Measurements from ENCODE around the gene DYNC1LI1. TPM values are rescaled to one million over a fixed set of nuclear protein-coding genes. Genes with fewer than 3 reads are reported as not detected.

The DYNC1LI1 gene
- total RNA-seq, 1 donor = 34.4 TPM

GRCh38 chr3:32511005-32511404, 59.7 kb downstream of the DYNC1LI1 start:
- no peak overlapping the region for H3K27ac ChIP-seq (ENCODE audit: low read depth, low read length)
- TF ChIP-seq CTCF (IDR thresholded peaks at IDR 0.05; ENCODE audit: extremely low read depth, low read depth, low read length) = no peak
- no peaks in the 10 kb centered on the region for H3K4me1 ChIP-seq (ENCODE audit: insufficient read depth, low read length)
- no peaks in the 10 kb centered on the region for H3K79me2 ChIP-seq (ENCODE audit: insufficient read depth, low read length)
- no peaks in the 10 kb centered on the region for H3K27me3 ChIP-seq (ENCODE audit: insufficient read depth, low read length)
- no peak overlapping the region for H3K4me2 ChIP-seq (ENCODE audit: insufficient read depth, low read length)
- H3K9me3 ChIP-seq (ENCODE audit: low read depth, low read length) = no peaks in the 10 kb centered on the region
- no peak for DNase-seq (ENCODE audit: insufficient read length, low spot score, missing footprints)
- H4K20me1 ChIP-seq (ENCODE audit: insufficient read depth, low read length) = no peaks in the 10 kb centered on the region
- H2AFZ ChIP-seq (ENCODE audit: low read length) = no peak overlapping the region
- no peaks in the 10 kb centered on the region for H3K36me3 ChIP-seq (ENCODE audit: insufficient read depth, low read length)
- no peak overlapping the region for H3K4me3 ChIP-seq (ENCODE audit: insufficient read depth, low read length)

- Histone ChIP-seq H3K36me3 (ENCODE audit: insufficient read depth, low read length) (no peaks in the 10 kb centered on the region), H4K20me1 (ENCODE audit: insufficient read depth, low read length) (no peaks in the 10 kb centered on the region), H3K27ac (ENCODE audit: low read depth, low read length) (no peak overlapping the region), H3K4me2 (ENCODE audit: insufficient read depth, low read length) (no peak overlapping the region), H3K27me3 (ENCODE audit: insufficient read depth, low read length) (no peaks in the 10 kb centered on the region), H2AFZ (ENCODE audit: low read length) (no peak overlapping the region), H3K9me3 (ENCODE audit: low read depth, low read length) (no peaks in the 10 kb centered on the region), H3K4me1 (ENCODE audit: insufficient read depth, low read length) (no peaks in the 10 kb centered on the region), H3K79me2 (ENCODE audit: insufficient read depth, low read length) (no peaks in the 10 kb centered on the region), H3K4me3 (ENCODE audit: insufficient read depth, low read length) (no peak overlapping the region)
- DNase-seq (ENCODE audit: insufficient read length, low spot score, missing footprints) = no peak
- TF ChIP-seq CTCF (IDR thresholded peaks at IDR 0.05; ENCODE audit: extremely low read depth, low read depth, low read length) = peak; percentile 75
Measured at GRCh38 chr3:32510075-32510724, 60.5 kb downstream of the DYNC1LI1 start.

- TF ChIP-seq CTCF (IDR thresholded peaks at IDR 0.05; ENCODE audit: extremely low read depth, low read depth, low read length) = no peak
- Histone ChIP-seq H3K4me2 (ENCODE audit: insufficient read depth, low read length) (no peak overlapping the region), H4K20me1 (ENCODE audit: insufficient read depth, low read length) (no peaks in the 10 kb centered on the region), H3K27ac (ENCODE audit: low read depth, low read length) (no peak overlapping the region), H3K4me3 (ENCODE audit: insufficient read depth, low read length) (no peak overlapping the region), H2AFZ (ENCODE audit: low read length) (no peak overlapping the region), H3K79me2 (ENCODE audit: insufficient read depth, low read length) (no peaks in the 10 kb centered on the region), H3K36me3 (ENCODE audit: insufficient read depth, low read length) (no peaks in the 10 kb centered on the region), H3K27me3 (ENCODE audit: insufficient read depth, low read length) (no peaks in the 10 kb centered on the region), H3K9me3 (ENCODE audit: low read depth, low read length) (no peaks in the 10 kb centered on the region), H3K4me1 (ENCODE audit: insufficient read depth, low read length) (no peaks in the 10 kb centered on the region)
- DNase-seq (ENCODE audit: insufficient read length, low spot score, missing footprints) = no peak
Measured at GRCh38 chr3:32508711-32509110, 61.9 kb downstream of the DYNC1LI1 start.

GRCh38 chr3:32506466-32506865, 64.2 kb downstream of the DYNC1LI1 start:
- H3K36me3 ChIP-seq (ENCODE audit: insufficient read depth, low read length) = no peaks in the 10 kb centered on the region
- H3K9me3 ChIP-seq (ENCODE audit: low read depth, low read length) = no peaks in the 10 kb centered on the region
- no peak for DNase-seq (ENCODE audit: insufficient read length, low spot score, missing footprints)
- no peak overlapping the region for H2AFZ ChIP-seq (ENCODE audit: low read length)
- TF ChIP-seq CTCF (IDR thresholded peaks at IDR 0.05; ENCODE audit: extremely low read depth, low read depth, low read length) = no peak
- H3K4me1 ChIP-seq (ENCODE audit: insufficient read depth, low read length) = peaks cover 1% of the 10 kb centered on the region
- no peak overlapping the region for H3K27ac ChIP-seq (ENCODE audit: low read depth, low read length)
- H4K20me1 ChIP-seq (ENCODE audit: insufficient read depth, low read length) = peaks cover 2% of the 10 kb centered on the region
- H3K4me2 ChIP-seq (ENCODE audit: insufficient read depth, low read length) = no peak overlapping the region
- H3K4me3 ChIP-seq (ENCODE audit: insufficient read depth, low read length) = no peak overlapping the region
- no peaks in the 10 kb centered on the region for H3K27me3 ChIP-seq (ENCODE audit: insufficient read depth, low read length)
- H3K79me2 ChIP-seq (ENCODE audit: insufficient read depth, low read length) = peaks cover 8% of the 10 kb centered on the region

All from osteoblast (primary cell).